HG03039 (cell line): ENCODE measurements around the gene HLA-DQA2.
"Not testable (repeated sequence)": the region's sequence is repeated elsewhere in the genome, so short reads cannot be mapped to it uniquely, and the experiment has no call there.

Experiments used
- ATAC-seq: cut with Tn5 transposase; IDR thresholded peaks from one replicate; pipeline ENCODE4 v1.9.1; 2021; ENCODE audit warnings: mild to moderate bottlenecking, moderate library complexity; ENCODE audit not compliant: unreplicated experiment

Gene HLA-DQA2

GRCh38 chr6:32741031-32741960 is at the start of gene HLA-DQA2:
Gene HLA-DQA2 (plus strand): TSS chr6:32741391. CDS start chr6:32741444, 53 bp downstream.
- ATAC-seq: no peak

- no peak for ATAC-seq
These were observed 49.2 kb upstream of the HLA-DQA2 start for GRCh38 chr6:32692019-32692418.

- ATAC-seq: no peak
These were observed 44.2 kb upstream of the HLA-DQA2 start for GRCh38 chr6:32697031-32697430.

- ATAC-seq: no peak
These were observed 40.7 kb upstream of the HLA-DQA2 start for GRCh38 chr6:32700391-32701040.

- ATAC-seq: no peak
These were observed 37.8 kb upstream of the HLA-DQA2 start for GRCh38 chr6:32703347-32703746.

- ATAC-seq: not testable (repeated sequence)
These were observed 36.0 kb upstream of the HLA-DQA2 start for GRCh38 chr6:32705164-32705563.

- no peak for ATAC-seq
These were observed 31.6 kb upstream of the HLA-DQA2 start for GRCh38 chr6:32709625-32710024.

- no peak for ATAC-seq
These were observed 27.9 kb upstream of the HLA-DQA2 start for GRCh38 chr6:32713241-32713640.

GRCh38 chr6:32716396-32716795 is 24.8 kb upstream of the HLA-DQA2 start:
- no peak for ATAC-seq

GRCh38 chr6:32718879-32719278 is 22.3 kb upstream of the HLA-DQA2 start:
- ATAC-seq: no peak

- no peak for ATAC-seq
These were observed 3.1 kb upstream of the HLA-DQA2 start for GRCh38 chr6:32738126-32738525.

- no peak for ATAC-seq
These were observed 1.2 kb downstream of the HLA-DQA2 start for GRCh38 chr6:32742374-32742773.

GRCh38 chr6:32744776-32745175 is 3.6 kb downstream of the HLA-DQA2 start:
- ATAC-seq: no peak

GRCh38 chr6:32745649-32746048 is 4.5 kb downstream of the HLA-DQA2 start:
- ATAC-seq: not testable (repeated sequence)

GRCh38 chr6:32752580-32752979 is 11.4 kb downstream of the HLA-DQA2 start:
- no peak for ATAC-seq

- ATAC-seq: no peak
These were observed 18.5 kb downstream of the HLA-DQA2 start for GRCh38 chr6:32759669-32760068.

GRCh38 chr6:32761072-32761471 is 19.9 kb downstream of the HLA-DQA2 start:
- no peak for ATAC-seq

- no peak for ATAC-seq
These were observed 20.4 kb downstream of the HLA-DQA2 start for GRCh38 chr6:32761548-32761947.

- no peak for ATAC-seq
These were observed 22.2 kb downstream of the HLA-DQA2 start, which contains the start of gene HLA-DQB2 for GRCh38 chr6:32763421-32763820. Gene HLA-DQB2 (minus strand): TSS chr6:32763532. CDS start chr6:32763470, 62 bp downstream.

- ATAC-seq: no peak
These were observed 22.9 kb downstream of the HLA-DQA2 start for GRCh38 chr6:32764048-32764447.

GRCh38 chr6:32772656-32773055 is 31.5 kb downstream of the HLA-DQA2 start:
- no peak for ATAC-seq

- no peak for ATAC-seq
These were observed 33.2 kb downstream of the HLA-DQA2 start for GRCh38 chr6:32774426-32774825.
